Nephron progenitor cell (in vitro differentiated cells): ENCODE measurements around the gene SYCP2.

Experiments used
- DNase-seq: peaks from one replicate; pipeline ENCODE4 v3.0.0; 2021
- H3K27ac Mint-ChIP-seq: 2 replicates; pipeline ENCODE4 v1.8.0; 2021; ENCODE audit warnings: mild to moderate bottlenecking, moderate library complexity, mixed read lengths
- H3K27me3 Mint-ChIP-seq: 2 replicates; pipeline ENCODE4 v1.8.0; 2021; ENCODE audit warnings: mild to moderate bottlenecking, low read depth, mixed read lengths; ENCODE audit not compliant: poor library complexity
- H3K36me3 Mint-ChIP-seq: 2 replicates; pipeline ENCODE4 v1.8.0; 2021; ENCODE audit warnings: low read depth, mixed read lengths
- H3K4me1 Mint-ChIP-seq: 2 replicates; pipeline ENCODE4 v1.8.0; 2021; ENCODE audit warnings: mixed read lengths
- H3K4me3 Mint-ChIP-seq: 2 replicates; pipeline ENCODE4 v1.8.0; 2021; ENCODE audit warnings: mild to moderate bottlenecking, moderate library complexity, mixed read lengths
- H3K9me3 Mint-ChIP-seq: 2 replicates; pipeline ENCODE4 v1.8.0; 2021; ENCODE audit warnings: mild to moderate bottlenecking, moderate library complexity, mixed read lengths
- TF ChIP-seq, protein P1 (sequence below): fragments of 200-600 bp; sonication (generic); IDR thresholded peaks from 2 replicates; pipeline ENCODE4 v1.5.0; 2021; ENCODE audit warnings: antibody characterized with exemption

SYCP2 gene

DNA sequence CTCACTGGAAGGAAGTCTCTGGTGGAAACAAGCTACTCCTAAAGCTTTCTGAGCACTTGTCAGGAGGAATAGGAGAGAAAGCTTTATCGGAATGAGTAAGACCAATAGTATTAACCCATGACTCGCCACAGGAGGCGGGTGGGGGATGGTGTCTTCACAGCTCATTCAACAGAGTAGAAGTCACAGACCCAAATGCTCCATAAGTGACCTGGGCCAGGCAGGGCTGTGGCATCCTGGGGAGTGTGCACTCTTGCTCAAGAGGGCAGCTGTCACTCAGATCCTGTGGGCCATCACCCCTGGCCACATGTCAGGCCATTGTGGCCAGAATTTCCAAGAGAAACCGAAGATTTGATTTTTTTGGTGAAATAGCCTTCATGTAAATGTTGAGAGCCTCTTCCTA is 116.0 kb downstream of the SYCP2 start:
- TF ChIP-seq, protein P1, sequence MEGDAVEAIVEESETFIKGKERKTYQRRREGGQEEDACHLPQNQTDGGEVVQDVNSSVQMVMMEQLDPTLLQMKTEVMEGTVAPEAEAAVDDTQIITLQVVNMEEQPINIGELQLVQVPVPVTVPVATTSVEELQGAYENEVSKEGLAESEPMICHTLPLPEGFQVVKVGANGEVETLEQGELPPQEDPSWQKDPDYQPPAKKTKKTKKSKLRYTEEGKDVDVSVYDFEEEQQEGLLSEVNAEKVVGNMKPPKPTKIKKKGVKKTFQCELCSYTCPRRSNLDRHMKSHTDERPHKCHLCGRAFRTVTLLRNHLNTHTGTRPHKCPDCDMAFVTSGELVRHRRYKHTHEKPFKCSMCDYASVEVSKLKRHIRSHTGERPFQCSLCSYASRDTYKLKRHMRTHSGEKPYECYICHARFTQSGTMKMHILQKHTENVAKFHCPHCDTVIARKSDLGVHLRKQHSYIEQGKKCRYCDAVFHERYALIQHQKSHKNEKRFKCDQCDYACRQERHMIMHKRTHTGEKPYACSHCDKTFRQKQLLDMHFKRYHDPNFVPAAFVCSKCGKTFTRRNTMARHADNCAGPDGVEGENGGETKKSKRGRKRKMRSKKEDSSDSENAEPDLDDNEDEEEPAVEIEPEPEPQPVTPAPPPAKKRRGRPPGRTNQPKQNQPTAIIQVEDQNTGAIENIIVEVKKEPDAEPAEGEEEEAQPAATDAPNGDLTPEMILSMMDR, result no peak
- Mint-ChIP-seq H3K9me3 (peaks cover 76% of the 10 kb centered on the region), H3K27me3 (peaks cover 11% of the 10 kb centered on the region), H3K4me3 (no peak overlapping the region), H3K36me3 (no peaks in the 10 kb centered on the region), H3K4me1 (no peaks in the 10 kb centered on the region), H3K27ac (no peak overlapping the region)
- DNase-seq, result no peak

DNA sequence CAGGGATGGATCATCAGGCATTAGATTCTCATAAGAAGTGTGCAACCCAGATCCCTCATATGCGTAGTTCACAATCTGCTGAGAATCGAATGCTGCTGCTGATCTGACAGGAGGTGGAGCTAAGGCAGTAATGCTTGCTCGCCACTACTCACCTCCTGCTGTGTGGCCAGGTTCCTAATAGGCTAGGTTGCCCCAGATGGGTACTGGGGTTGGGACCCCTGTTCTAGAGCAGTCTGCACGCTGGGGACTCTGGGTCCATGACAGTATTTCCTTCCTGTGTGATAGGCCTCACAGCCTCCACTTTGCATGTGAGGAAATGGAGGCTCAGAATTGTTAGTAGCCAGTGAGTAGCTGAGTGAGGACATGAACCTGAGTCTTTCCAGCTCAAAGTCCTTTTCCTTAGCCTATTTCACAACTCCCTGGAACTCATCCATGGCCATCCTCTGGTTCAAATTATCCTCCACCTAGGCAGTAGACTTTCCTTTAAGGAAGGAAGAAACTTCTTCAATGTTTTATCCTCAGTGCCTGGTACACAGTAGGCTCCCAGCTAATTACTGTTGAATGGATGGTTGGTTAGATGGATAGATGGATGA is 117.2 kb downstream of the SYCP2 start:
- TF ChIP-seq, protein P1, result no peak
- H3K9me3 Mint-ChIP-seq, result peaks cover 80% of the 10 kb centered on the region
- H3K36me3 Mint-ChIP-seq, result no peaks in the 10 kb centered on the region
- peaks cover 11% of the 10 kb centered on the region for H3K27me3 Mint-ChIP-seq
- no peaks in the 10 kb centered on the region for H3K4me1 Mint-ChIP-seq
- H3K27ac Mint-ChIP-seq, result no peak overlapping the region
- no peak for DNase-seq
- no peak overlapping the region for H3K4me3 Mint-ChIP-seq

DNA sequence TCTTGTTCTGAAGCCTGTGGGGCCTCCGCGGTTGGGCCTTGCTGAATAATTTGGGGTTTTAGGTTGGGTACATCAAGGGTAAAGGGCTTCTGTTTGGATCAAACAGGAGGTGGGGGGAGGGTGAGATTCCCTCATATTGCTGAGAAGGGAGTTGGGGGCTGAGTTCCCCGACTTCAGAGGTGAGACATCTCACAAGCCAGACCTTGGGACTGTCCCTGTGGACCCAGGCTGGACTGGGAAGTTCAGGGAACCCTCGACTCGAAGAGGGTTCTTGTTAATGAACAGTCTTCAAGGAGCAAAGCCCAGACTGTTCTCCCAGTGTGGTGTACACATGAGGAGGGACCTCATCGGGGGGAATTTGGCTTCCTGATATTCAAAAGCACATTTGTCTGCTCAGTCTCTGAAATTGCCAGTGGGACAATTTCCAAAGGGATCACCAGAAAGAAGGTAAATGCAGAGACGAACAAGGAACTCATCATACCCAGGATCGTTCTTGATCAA is 118.5 kb downstream of the SYCP2 start:
- Mint-ChIP-seq H3K4me3 (no peak overlapping the region), H3K27me3 (peaks cover 4% of the 10 kb centered on the region), H3K9me3 (peaks cover 80% of the 10 kb centered on the region), H3K27ac (no peak overlapping the region), H3K4me1 (no peaks in the 10 kb centered on the region), H3K36me3 (no peaks in the 10 kb centered on the region)
- TF ChIP-seq, protein P1, result no peak
- no peak for DNase-seq

DNA sequence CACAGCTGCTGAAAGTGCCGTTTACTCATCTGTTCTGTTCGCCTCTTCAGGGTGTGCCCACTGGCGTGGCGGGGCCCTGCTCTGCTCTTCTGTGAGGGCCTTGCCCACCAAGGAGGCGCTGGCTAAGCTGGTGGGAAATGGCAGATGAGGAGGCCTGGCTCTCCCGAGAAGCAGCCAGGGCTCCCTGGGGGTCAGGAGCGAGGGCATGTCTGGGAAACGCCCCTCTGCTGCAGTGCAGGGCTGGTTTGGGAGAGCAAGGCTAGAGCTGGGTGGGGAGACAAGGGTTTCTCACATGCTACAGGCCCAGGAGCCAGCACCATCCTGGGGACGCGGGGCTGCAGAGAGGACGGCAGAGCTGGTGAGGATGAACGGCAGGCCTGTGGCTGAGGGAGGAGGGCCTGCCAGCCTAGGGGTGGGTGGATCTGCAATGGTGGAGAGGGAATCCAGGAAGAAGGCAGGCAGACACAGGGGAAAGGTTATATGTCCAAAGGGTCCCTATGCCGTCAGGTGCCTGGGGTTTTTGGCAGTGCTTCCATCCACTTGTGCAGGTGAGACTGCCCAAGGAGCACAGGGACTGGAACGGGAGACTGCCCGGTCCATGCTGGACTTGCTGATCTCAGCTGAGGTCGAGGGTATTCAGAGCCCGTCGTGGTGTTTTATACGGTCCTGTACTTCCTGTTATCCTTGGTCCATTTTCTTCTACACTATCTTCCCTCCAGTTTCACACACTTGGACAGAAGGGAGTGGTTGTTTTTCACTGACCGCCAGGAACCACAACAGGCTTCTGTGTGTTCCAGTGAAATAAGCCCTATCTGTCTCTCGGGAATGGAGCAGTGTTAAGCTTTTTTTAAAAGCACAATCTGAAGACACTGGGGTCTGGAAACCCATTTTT is 119.2 kb downstream of the SYCP2 start:
- Mint-ChIP-seq H3K4me1 (no peaks in the 10 kb centered on the region), H3K27me3 (peaks cover 4% of the 10 kb centered on the region), H3K9me3 (peaks cover 83% of the 10 kb centered on the region), H3K4me3 (no peak overlapping the region), H3K36me3 (no peaks in the 10 kb centered on the region), H3K27ac (no peak overlapping the region)
- no peak for DNase-seq
- TF ChIP-seq, protein P1, result no peak
